T-helper 2 cell treated with Interferon-gamma antibody and Interleukin-4, amounts not matched to agents 100 ng/mL and 5 ng/mL, for 36 hours (primary cell): ENCODE measurements around the gene SCN10A. TPM values are rescaled to one million over a fixed set of nuclear protein-coding genes. Genes with fewer than 3 reads are reported as not detected.

Source experiments
- intact Hi-C: fragments of 100-400 bp; cut with micrococcal nuclease; formaldehyde crosslinking; loops from one replicate; pipeline ENCODE4 v1.15.1; 2023
- total RNA-seq: library from RNA; stranded (reverse); gene quantifications from 2 replicates; pipeline ENCODE4 v1.2.3, GENCODE V29; 2022

The SCN10A gene
- total RNA-seq, 1 donor from 2014 or later: not detected

- intact Hi-C loops: no loop called here
Measured at GRCh38 chr3:38782148-38782547, 33.9 kb downstream of the SCN10A start.

DNA sequence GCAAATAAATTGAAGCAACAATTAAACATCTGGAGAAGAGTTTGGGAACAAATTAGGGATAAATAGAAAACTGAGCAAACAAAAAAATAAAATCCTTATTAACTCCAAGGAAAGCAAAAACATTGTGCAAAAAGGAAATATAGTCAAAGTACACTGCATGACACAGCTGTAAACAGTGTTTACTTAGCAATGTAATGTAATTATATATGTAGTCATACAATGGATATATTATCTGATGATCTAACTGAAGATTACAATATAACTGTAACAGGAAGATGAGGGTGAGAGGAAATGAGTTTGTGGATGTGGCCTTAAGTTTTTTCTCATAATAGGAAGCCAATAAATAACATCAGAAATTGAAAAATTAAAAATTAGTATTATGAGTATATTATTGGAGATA is 42.5 kb downstream of the SCN10A start:
- intact Hi-C loops: no loop called here

GRCh38 chr3:38763569-38763968 is 52.4 kb downstream of the SCN10A start:
- intact Hi-C loops: no loop called here

- intact Hi-C loops: no loop called here
Measured at GRCh38 chr3:38758557-38758956, 57.5 kb downstream of the SCN10A start.

GRCh38 chr3:38757721-38758120 is 58.3 kb downstream of the SCN10A start:
- intact Hi-C loops: no loop called here

DNA sequence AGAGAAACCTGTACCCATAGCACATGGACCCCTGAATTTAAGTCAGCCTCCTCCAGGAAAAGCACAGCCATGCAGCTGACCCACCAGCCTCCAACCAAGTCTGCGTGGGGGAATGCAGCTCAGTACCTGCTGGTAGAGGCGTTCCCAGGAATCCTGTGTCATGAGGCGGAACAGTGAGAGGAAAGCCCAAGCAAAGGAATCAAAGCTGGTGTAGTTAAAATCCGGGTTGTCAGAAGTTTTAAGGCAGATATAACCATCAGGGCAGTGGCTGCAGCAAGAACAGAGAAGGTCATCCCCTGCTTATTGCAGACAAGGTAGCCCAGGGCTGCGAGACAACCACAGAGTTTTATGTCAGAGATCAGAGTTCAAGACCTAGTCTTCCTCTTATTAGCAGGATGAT is 59.1 kb downstream of the SCN10A start:
- intact Hi-C loops: no loop called here

- intact Hi-C loops: no loop called here
Measured at GRCh38 chr3:38755130-38755529, 60.9 kb downstream of the SCN10A start.

DNA sequence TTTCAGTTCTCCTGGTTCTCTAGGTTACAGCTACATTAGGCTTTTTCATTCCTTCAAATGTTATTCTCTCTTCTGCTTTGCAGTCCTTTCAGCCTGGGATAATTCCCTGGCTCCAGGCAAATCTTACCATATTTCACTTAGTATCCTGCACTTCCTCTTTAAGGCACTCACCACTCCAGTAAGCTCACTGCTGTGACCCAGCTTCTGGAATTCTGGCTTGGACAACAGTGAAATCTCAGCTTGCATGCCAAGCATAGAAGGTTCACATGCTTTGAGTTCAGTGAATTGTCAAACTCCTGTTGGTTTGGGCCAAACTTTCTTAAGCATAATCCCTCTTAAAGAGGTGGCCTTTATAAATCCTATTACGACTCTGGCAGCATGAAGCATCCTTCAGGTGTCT is 69.4 kb downstream of the SCN10A start:
- intact Hi-C loops: no loop called here

GRCh38 chr3:38743043-38743442 is 73.0 kb downstream of the SCN10A start:
- intact Hi-C loops: no loop called here

DNA sequence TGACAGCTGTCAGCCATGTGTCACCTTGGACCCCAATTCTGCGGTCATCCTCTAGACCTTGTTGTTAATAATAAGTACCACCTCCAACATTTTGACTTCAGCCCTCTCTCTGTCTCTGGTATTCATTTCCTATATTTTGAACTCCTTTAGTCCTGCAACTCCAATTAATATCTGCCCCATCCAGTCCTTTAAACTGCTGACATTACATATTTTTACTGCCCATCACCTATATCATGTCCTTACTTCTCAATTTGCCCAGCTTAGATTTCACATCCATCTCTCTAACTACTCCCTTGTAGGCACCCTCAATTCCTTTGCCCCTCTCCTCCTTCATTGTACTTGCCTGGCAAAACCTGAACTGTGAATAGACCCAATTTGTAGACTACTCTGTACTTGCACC is 73.5 kb downstream of the SCN10A start:
- intact Hi-C loops: no loop called here

DNA sequence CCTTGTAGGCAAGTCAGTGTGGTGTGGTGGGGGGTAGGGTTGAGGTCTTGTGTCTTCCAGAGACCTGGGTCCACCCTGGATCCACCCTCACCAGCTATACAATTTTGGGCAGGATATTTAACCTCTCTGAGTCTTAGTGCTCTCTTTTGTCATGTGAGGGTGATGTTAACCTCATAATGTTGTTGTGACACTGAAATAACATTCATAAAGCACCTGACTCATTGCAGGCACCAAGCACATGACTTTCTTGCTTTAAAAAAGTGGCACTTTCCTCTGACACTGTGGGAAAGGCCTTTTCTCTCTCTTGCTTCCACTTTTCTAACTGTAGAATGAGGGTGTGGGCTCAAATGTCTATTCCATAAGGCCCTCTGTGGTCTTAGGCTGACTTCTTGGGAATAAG is 75.5 kb downstream of the SCN10A start:
- intact Hi-C loops: no loop called here

GRCh38 chr3:38739931-38740330 is 76.1 kb downstream of the SCN10A start:
- intact Hi-C loops: loop anchor here (5.0 kb wide), 1 partner anchor 102 kb away; no protein-coding TSS in a partner anchor

DNA sequence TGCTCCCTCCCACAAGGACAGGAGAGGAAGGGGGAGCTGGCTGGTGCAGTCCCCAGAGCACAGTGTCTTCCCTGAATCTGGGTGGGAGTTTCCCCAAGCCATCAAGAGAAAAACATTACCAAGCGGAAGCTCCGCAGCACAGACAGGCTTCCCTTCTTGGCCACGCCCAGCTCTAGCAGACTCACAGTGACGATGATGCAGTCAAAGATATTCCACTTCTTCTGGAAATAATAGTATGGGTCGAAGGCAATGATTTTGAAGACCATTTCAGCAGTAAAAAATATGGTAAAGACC is 76.7 kb downstream of the SCN10A start:
- intact Hi-C loops: loop anchor here (5.0 kb wide), 1 partner anchor 103 kb away; no protein-coding TSS in a partner anchor

- intact Hi-C loops: loop anchor here (5.0 kb wide), 1 partner anchor 103 kb away; no protein-coding TSS in a partner anchor
Measured at GRCh38 chr3:38738630-38739395, 77.2 kb downstream of the SCN10A start.

DNA sequence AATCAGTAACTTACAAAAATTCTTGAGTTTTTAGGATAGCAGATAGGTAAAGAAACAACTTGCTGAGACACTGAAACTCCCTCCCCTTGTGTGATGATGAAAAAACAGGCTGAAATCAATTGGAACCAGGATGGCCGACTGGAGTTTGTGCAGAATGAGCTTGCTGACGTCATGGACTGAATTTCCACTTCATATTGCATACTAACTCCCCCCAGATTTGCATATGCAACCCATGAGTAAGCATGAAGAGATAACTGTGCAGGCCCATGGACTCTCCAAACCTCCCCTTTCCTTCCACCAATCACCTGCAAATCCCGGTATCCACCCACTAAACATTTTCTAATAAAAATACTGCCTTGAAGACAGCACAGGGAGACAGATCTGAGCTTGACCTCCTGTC is 84.5 kb downstream of the SCN10A start:
- intact Hi-C loops: no loop called here

- intact Hi-C loops: no loop called here
Measured at GRCh38 chr3:38730281-38730680, 85.7 kb downstream of the SCN10A start.

DNA sequence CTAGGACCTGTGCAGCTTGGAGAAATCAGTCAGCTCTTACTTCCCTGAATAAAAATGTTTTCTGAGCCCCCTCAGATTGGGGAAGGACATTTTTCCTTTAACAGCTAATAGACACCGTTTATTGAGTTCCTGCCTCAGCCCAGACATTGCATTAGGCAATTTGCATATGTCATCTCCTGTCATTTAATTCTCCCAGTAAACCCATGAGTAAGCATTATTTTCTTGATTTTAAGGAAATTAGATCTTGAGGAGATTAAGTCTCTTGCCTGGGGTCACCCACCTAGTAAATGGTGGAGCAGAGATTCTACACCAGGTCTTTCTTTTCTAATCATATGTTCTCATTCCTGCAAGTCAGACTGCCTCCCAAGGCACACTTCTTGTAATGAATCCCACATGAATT is 88.0 kb downstream of the SCN10A start:
- intact Hi-C loops: no loop called here

DNA sequence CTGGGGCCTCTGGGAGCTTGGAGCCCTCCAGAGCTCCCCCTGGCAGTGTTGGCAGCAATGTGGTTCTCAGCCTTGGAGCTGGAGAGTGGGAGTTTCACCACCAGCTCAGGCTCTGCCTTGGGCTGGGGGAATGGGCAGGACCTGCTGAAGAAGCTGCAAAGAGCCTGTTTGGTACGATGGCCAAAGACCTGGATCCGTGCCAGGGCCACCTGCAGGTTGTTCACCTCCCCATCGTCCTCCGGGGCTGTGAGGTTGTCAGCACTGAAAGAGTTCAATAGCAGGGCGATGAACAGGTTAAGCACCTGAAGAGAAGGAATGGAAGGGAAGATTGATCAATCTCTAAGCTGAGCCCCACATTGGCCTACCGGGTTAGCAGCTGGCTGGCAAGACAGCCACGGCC is 89.3 kb downstream of the SCN10A start:
- intact Hi-C loops: no loop called here

DNA sequence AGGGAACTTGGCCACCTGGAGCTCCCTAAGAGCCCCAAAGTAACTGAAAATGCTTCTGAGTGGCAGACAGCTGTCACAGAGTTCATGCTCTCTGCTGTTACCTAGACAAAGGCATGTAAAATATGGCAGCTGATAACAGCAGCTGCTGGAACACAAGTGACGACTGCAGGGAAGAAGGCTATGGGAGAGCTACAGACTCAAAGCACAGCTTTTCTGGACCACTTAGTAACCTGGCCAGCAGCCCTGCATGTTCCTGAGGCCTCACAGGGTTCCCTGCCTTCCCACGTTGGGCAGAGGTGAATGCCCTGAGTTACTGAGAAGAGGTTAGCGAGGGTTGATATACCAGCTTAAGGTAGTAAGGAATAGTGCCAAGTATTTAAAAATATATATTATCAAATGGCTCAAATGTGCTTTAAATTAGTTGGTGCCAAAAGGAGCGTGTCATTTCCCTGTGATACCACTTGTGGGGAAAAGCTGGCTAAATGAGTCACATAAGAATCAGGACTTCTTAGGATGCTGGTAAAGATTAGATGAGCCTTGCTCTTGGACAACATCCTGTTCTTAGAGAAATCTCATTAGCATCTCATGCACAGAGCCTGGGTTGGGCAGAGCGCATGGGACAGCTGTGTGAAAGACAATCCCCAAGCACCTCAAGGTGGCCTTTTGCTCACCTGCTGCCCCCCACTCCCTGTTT is 90.1 kb downstream of the SCN10A start:
- intact Hi-C loops: no loop called here

- intact Hi-C loops: no loop called here
Measured at GRCh38 chr3:38724392-38724736, 91.7 kb downstream of the SCN10A start.

GRCh38 chr3:38723569-38724391 is 92.2 kb downstream of the SCN10A start:
- intact Hi-C loops: no loop called here
